Pancreas (tissue), 10 donors: ENCODE data around the gene ELOVL6. TPM values are rescaled to one million over a fixed set of nuclear protein-coding genes. Genes with fewer than 3 reads are reported as not detected.

Experiments used
- ATAC-seq, 4 donors: fragments of 200-7000 bp; cut with Tn5 transposase; one replicate each; pipeline versions ENCODE4 v1.8.0 to v1.9.1; 2020; ENCODE audit warnings: mild to moderate bottlenecking in 4 of 4, moderate library complexity in 4 of 4
- DNase-seq, 6 donors: peaks; one replicate each; pipeline ENCODE4 v3.0.0-alpha.2; 2020
- FAIRE-seq: peaks from 2 replicates; lab custom pipeline; 2012; peaks lifted over from hg19 to GRCh38; lab: Jason Lieb, UNC
- H3K27ac ChIP-seq, 4 donors: fragments of 200-600 bp; sonication (generic); 1 replicate in 3 of 4; 2 replicates in 1 of 4; pipeline versions ENCODE4 v1.5.0 to v1.8.0; 2020
- H3K27me3 ChIP-seq, 4 donors: fragments of 200-600 bp; one replicate each; pipeline ENCODE4 v1.8.0; 2021
- H3K36me3 ChIP-seq, 3 donors: fragments of 200-600 bp; sonication (generic) in 1 of 3; one replicate each; pipeline versions ENCODE4 v1.5.0 to v1.8.0; 2020 to 2021
- H3K4me1 ChIP-seq, 3 donors: fragments of 200-600 bp; one replicate each; pipeline ENCODE4 v1.8.0; 2021
- H3K4me3 ChIP-seq, 4 donors: fragments of 200-600 bp; sonication (generic) in 2 of 4; one replicate each; pipeline versions ENCODE4 v1.5.0 to v1.8.0; 2020 to 2021
- H3K9me3 ChIP-seq, 4 donors: fragments of 200-600 bp; one replicate each; pipeline ENCODE4 v1.8.0; 2021
- WGBS, 2 donors: extraction: QIAGEN DNeasy Blood & Tissue Kit; methylation state at CpG; one replicate each; pipeline ENCODE4 v1.1.7; 2013; 5-methylcytosine and 5-hydroxymethylcytosine counted together
- intact Hi-C, 3 donors: fragments of 100-400 bp; cut with DNase I; formaldehyde crosslinking; loops; one replicate each; pipeline versions ENCODE4 v1.11.1 to v1.14.2; 2022
- polyA plus RNA-seq, 2 donors: library from polyadenylated mRNA; stranded (reverse); fragments of 200-250 nt; gene quantifications; one replicate each; pipeline ENCODE4 v1.2.3, GENCODE V29; 2013
- total RNA-seq, 6 donors: library from RNA; stranded (reverse); fragmentation: NEBNext Ultra II Directional in 4 of 6; extraction: Animal tissue kit (Norgen Biotek cat#: 25700) in 4 of 6; gene quantifications; one replicate each; pipeline versions ENCODE4 v1.2.1 to v1.2.4, GENCODE V29; 2021 to 2023
- TF ChIP-seq, protein P1 (sequence below), 4 donors: fragments of 200-600 bp; sonication (generic) in 3 of 4; IDR thresholded peaks; one replicate each; pipeline versions ENCODE4 v1.5.0 to v1.8.0; 2021; ENCODE audit warnings: antibody characterized with exemption in 4 of 4
- donor health status: healthy with polysubstance abuse.
- donor health status: DM: no; HTN: no; CAD: no; lungs with moderate emphysema.
- donor health status: DM: no; HTN: no; CAD: no.
- donor health status: control.
- donor health status: control.
- donor health status: Bipolar disorder and iron deficiency.
- donor health status: DM: yes; HTN: yes; CAD: no.
- donor health status: DM: no; HTN: no; CAD: no.
- donor health status: DM: no; HTN: no; CAD: no.
- donor health status: DM: yes; HTN: yes; CAD: no.

The ELOVL6 gene
- total and polyA plus RNA-seq, 8 donors: 0.69 to 3.5 (median 1.8) TPM

- ATAC-seq (peak in 1 of 4 donors; percentile 14), DNase-seq (no peak), FAIRE-seq (no peak)
- TF ChIP-seq, protein P1, sequence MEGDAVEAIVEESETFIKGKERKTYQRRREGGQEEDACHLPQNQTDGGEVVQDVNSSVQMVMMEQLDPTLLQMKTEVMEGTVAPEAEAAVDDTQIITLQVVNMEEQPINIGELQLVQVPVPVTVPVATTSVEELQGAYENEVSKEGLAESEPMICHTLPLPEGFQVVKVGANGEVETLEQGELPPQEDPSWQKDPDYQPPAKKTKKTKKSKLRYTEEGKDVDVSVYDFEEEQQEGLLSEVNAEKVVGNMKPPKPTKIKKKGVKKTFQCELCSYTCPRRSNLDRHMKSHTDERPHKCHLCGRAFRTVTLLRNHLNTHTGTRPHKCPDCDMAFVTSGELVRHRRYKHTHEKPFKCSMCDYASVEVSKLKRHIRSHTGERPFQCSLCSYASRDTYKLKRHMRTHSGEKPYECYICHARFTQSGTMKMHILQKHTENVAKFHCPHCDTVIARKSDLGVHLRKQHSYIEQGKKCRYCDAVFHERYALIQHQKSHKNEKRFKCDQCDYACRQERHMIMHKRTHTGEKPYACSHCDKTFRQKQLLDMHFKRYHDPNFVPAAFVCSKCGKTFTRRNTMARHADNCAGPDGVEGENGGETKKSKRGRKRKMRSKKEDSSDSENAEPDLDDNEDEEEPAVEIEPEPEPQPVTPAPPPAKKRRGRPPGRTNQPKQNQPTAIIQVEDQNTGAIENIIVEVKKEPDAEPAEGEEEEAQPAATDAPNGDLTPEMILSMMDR (IDR thresholded peaks at IDR 0.05): no peak
- no peaks in the 10 kb centered on the region for H3K36me3 ChIP-seq
- no peak overlapping the region for H3K4me3 ChIP-seq
- H3K4me1 ChIP-seq: no peaks in the 10 kb centered on the region
- H3K27me3 ChIP-seq: no peaks in the 10 kb centered on the region
- H3K9me3 ChIP-seq: no peaks in the 10 kb centered on the region
- intact Hi-C loops: loop anchor here in 1 of 3 donors (5.0 kb wide), 1 partner anchor 518 kb away; no protein-coding TSS in a partner anchor
- no peak overlapping the region for H3K27ac ChIP-seq
- WGBS, 2 donors: 43 to 51% methylated on average over 9 of the region's 9 CpGs
These were observed 198.9 kb downstream of the ELOVL6 start for GRCh38 chr4:109999585-109999912.

DNA sequence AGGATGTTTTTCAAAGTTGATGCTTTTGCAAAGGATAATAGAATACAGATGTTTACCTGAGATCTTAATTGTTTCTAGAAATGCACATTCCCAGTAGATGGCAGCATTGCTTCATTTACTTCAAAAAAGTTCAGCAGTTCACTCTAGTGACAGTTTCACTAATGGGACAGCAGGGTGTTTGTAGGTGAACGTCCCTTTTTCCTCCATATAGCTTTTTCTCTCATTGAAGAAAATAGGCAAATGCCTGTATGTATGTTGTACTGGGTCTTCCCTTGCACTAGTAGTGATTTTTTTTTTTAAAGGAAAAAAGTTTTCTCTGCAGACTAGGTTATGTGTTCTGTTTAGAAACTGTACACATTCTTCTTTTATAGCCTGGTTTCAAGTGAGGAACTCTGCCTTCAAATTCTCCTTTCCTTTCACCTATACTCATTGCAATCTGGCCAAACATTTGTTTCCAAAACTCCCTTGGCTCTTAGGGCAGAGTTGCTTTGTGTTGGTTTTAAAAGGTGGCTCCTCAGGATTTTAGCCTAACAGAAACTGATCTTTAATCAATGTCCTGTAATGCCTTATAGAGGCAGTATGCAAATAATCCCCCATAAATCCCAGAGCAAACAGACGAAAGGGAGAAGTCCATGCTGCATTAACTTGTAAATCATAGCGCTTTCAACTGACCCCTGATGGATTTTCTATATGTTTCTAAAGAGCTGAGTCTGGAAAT, 199.4 kb downstream of the ELOVL6 start:
- no peak for DNase-seq
- TF ChIP-seq, protein P1 (IDR thresholded peaks at IDR 0.05): peak in 3 of 4 donors; percentile 42 to 46 (median 45)
- Histone ChIP-seq H3K9me3 (no peaks in the 10 kb centered on the region), H3K4me1 (no peaks in the 10 kb centered on the region), H3K4me3 (no peak overlapping the region), H3K27ac (no peak overlapping the region), H3K27me3 (no peaks in the 10 kb centered on the region), H3K36me3 (no peaks in the 10 kb centered on the region)
- peak; percentile 20 for FAIRE-seq
- ATAC-seq: peak in 3 of 4 donors; percentile 78 to 86 (median 81)
- intact Hi-C loops: loop anchor here in 1 of 3 donors (5.0 kb wide), 1 partner anchor 518 kb away; no protein-coding TSS in a partner anchor
- WGBS, 2 donors: 43 to 45% methylated on average over 3 of the region's 3 CpGs

DNA sequence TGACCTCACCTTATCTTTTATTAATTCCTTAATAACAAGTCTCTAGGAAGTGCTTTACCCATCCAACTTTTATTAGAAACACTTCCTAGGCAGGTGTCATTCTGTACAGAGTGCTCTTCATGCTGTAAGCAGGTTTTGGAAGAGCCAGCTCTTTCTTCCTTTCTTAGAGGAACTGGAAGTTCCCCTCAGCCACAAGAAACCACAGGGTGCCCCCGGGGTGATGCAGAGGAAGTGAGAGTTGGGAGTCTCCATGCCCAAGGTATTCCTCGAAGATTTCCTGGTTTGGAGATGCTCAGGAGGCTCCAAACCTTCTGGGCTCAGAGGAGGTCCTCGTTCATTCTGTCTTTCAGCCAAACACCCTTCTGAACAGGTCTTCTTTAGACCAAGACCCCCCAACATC, 201.9 kb downstream of the ELOVL6 start:
- Histone ChIP-seq H3K36me3 (no peaks in the 10 kb centered on the region), H3K4me1 (no peaks in the 10 kb centered on the region), H3K27ac (no peak overlapping the region), H3K9me3 (no peaks in the 10 kb centered on the region), H3K27me3 (no peaks in the 10 kb centered on the region), H3K4me3 (no peak overlapping the region)
- intact Hi-C loops: loop anchor here in 1 of 3 donors (5.0 kb wide), 1 partner anchor 521 kb away; no protein-coding TSS in a partner anchor
- no peak for ATAC-seq
- FAIRE-seq: no peak
- WGBS, 2 donors: 67 to 72% methylated on average over 3 of the region's 3 CpGs
- no peak for DNase-seq
- TF ChIP-seq, protein P1 (IDR thresholded peaks at IDR 0.05): no peak
